GM23338 (cell line): ENCODE measurements around the gene COL9A3.

ENCODE experiments used
- CREB1 ChIP-seq: fragments of 250-450 bp; sonication (Bioruptor Pico); IDR thresholded peaks from 2 replicates; pipeline ENCODE4 v1.5.0; 2020; ENCODE audit warnings: low read depth, mild to moderate bottlenecking, moderate library complexity
- CTCF ChIP-seq, 2 experiments: fragments of 200-600 bp in 1 of 2; sonication (generic) in 1 of 2; conservative IDR thresholded peaks; 2 replicates each; pipeline versions ENCODE4 v1.5.1 to v1.6.1; 2016 to 2017; ENCODE audit warnings: antibody characterized with exemption in 2 of 2, low read depth in 2 of 2, mild to moderate bottlenecking in 2 of 2, moderate library complexity in 1 of 2
- ETS1 ChIP-seq: IDR thresholded peaks from 2 replicates; pipeline ENCODE4 v1.6.1; 2016; ENCODE audit warnings: antibody characterized with exemption
- EZH2 ChIP-seq: fragments of 200-600 bp; sonication (generic); IDR thresholded peaks from one replicate; pipeline ENCODE4 v1.8.0; 2017; ENCODE audit warnings: antibody characterized with exemption, mild to moderate bottlenecking, low read depth; ENCODE audit not compliant: unreplicated experiment
- EZH2phosphoT487 ChIP-seq: fragments of 200-600 bp; sonication (generic); IDR thresholded peaks from one replicate; pipeline ENCODE4 v1.8.1; 2018; ENCODE audit warnings: antibody characterized with exemption; ENCODE audit not compliant: unreplicated experiment
- JUNB ChIP-seq: IDR thresholded peaks from one replicate; pipeline ENCODE4 v1.6.1; 2016; ENCODE audit warnings: antibody characterized with exemption; ENCODE audit not compliant: unreplicated experiment
- NANOG ChIP-seq: IDR thresholded peaks from 2 replicates; pipeline ENCODE4 v1.6.1; 2016; ENCODE audit warnings: antibody characterized with exemption, borderline replicate concordance
- POLR2AphosphoS5 ChIP-seq: IDR thresholded peaks from 2 replicates; pipeline ENCODE4 v1.6.1; 2016; ENCODE audit warnings: antibody characterized with exemption, low read depth
- REST ChIP-seq: IDR thresholded peaks from one replicate; pipeline ENCODE4 v1.6.1; 2018; ENCODE audit warnings: antibody characterized with exemption; ENCODE audit not compliant: unreplicated experiment
- STAT1 ChIP-seq: IDR thresholded peaks from one replicate; pipeline ENCODE4 v1.6.1; 2016; ENCODE audit warnings: antibody characterized with exemption; ENCODE audit not compliant: unreplicated experiment
- ZNF114 ChIP-seq: fragments of 250-450 bp; sonication (Bioruptor Pico); IDR thresholded peaks from 2 replicates; pipeline ENCODE4 v1.5.0; 2020; ENCODE audit warnings: mild to moderate bottlenecking, moderate library complexity
- ZNF331 ChIP-seq: fragments of 250-450 bp; sonication (Bioruptor Pico); IDR thresholded peaks from 2 replicates; pipeline ENCODE4 v1.5.0; 2020; ENCODE audit warnings: low read depth, mild to moderate bottlenecking, moderate library complexity
- ZNF462 ChIP-seq: fragments of 250-450 bp; sonication (Bioruptor Pico); IDR thresholded peaks from 2 replicates; pipeline ENCODE4 v1.5.0; 2020; ENCODE audit warnings: mild to moderate bottlenecking, moderate library complexity

- TF ChIP-seq CTCF (conservative IDR thresholded peaks at IDR 0.05; ENCODE audit: low read depth in 2 of 2) (peak; percentile 13 to 42; a peak in 3 of 4 replicates), EZH2 (no peak), CREB1 (CRISPR knock-in tag) (no peak), POLR2AphosphoS5 (no peak), JUNB (no peak), EZH2phosphoT487 (no peak), ZNF114 (CRISPR knock-in tag) (no peak), STAT1 (no peak), REST (no peak), ZNF331 (CRISPR knock-in tag) (no peak), NANOG (no peak), ETS1 (no peak), ZNF462 (CRISPR knock-in tag) (no peak)
Measured at GRCh38 chr20:62824476-62825332, 7.9 kb downstream of the COL9A3 start.
